Neuronal stem cell (in vitro differentiated cells): ENCODE results near the gene RAB15. TPM values are rescaled to one million over a fixed set of nuclear protein-coding genes. Genes with fewer than 3 reads are reported as not detected.

Source experiments
- small RNA-seq: library from polyadenylated mRNA; stranded (forward); fragments of <200 nt; extraction: miRNeasy Mini kit (QIAGEN cat#:217004); gene quantifications from one replicate; pipeline ENCODE3, GENCODE V24; 2013; ENCODE audit not compliant: insufficient read depth

The RAB15 gene

Small RNAs within 50 kb of the gene (small RNA-seq; reads per million reads assigned to genes)
- gene RPPH1-2P: not detected
